Gastroesophageal sphincter (tissue), 4 donors: Measurements from ENCODE around the gene BLOC1S4. TPM values are rescaled to one million over a fixed set of nuclear protein-coding genes. Genes with fewer than 3 reads are reported as not detected.

Source experiments
- ATAC-seq: fragments of 150-250 bp; one replicate; pipeline ENCODE4 v1.9.1; 2016; ENCODE audit warnings: mild to moderate bottlenecking, moderate library complexity
- H3K27ac ChIP-seq, 4 donors: fragments of 200-600 bp; sonication (generic) in 3 of 4; 1 replicate in 3 of 4; 2 replicates in 1 of 4; pipeline ENCODE4 v1.5.1; 2016 to 2019
- H3K27me3 ChIP-seq: fragments of 200-600 bp; sonication (generic); one replicate; pipeline ENCODE4 v1.5.1; 2019
- H3K36me3 ChIP-seq, 2 donors: fragments of 200-600 bp; sonication (generic); one replicate each; pipeline ENCODE4 v1.5.1; 2019; ENCODE audit warnings: control low read depth in 1 of 2
- H3K4me1 ChIP-seq, 3 donors: fragments of 200-600 bp; sonication (generic); 1 replicate in 2 of 3; 2 replicates in 1 of 3; pipeline ENCODE4 v1.5.1; 2016 to 2019; ENCODE audit warnings: control low read depth in 2 of 3
- H3K4me3 ChIP-seq, 2 donors: fragments of 200-600 bp; sonication (generic); one replicate each; pipeline ENCODE4 v1.5.1; 2019; ENCODE audit warnings: mild to moderate bottlenecking in 1 of 2, moderate library complexity in 1 of 2
- H3K9me3 ChIP-seq, 3 donors: fragments of 200-600 bp; sonication (generic); one replicate each; pipeline ENCODE4 v1.5.1; 2017 to 2019; ENCODE audit warnings: control low read depth in 2 of 3
- CTCF ChIP-seq, 4 experiments: fragments of 200-600 bp in 2 of 4; fragments of 450-650 bp in 2 of 4; sonication (generic) in 1 of 4; IDR thresholded peaks; one replicate each; pipeline ENCODE4 v1.5.1; 2017 to 2019; ENCODE audit warnings: antibody characterized with exemption in 4 of 4, mild to moderate bottlenecking in 2 of 4, moderate library complexity in 2 of 4
- EP300 ChIP-seq: sonication (generic); formaldehyde crosslinking; IDR thresholded peaks from one replicate; pipeline ENCODE4 v1.6.1; 2017; ENCODE audit warnings: antibody characterized with exemption, mild to moderate bottlenecking
- POLR2A ChIP-seq, 2 donors: fragments of 450-650 bp; IDR thresholded peaks; one replicate each; pipeline ENCODE4 v1.6.1; 2017; ENCODE audit warnings: antibody characterized with exemption in 2 of 2, mild to moderate bottlenecking in 2 of 2, moderate library complexity in 1 of 2
- POLR2AphosphoS5 ChIP-seq: sonication (generic); formaldehyde crosslinking; IDR thresholded peaks from one replicate; pipeline ENCODE4 v1.6.1; 2017; ENCODE audit warnings: antibody characterized with exemption
- WGBS, 2 donors: methylation state at CpG; one replicate each; pipeline ENCODE4 v1.1.5; 2018; ENCODE audit warnings: low coverage in 1 of 2; 5-methylcytosine and 5-hydroxymethylcytosine counted together
- total RNA-seq, 4 donors: library from RNA; depleted of rRNA; stranded (reverse); fragments of >200 nt; gene quantifications; one replicate each; pipeline ENCODE4 v1.1.0, GENCODE V29; 2016

The BLOC1S4 gene
- total RNA-seq, 4 donors from 2014 or later = 10.1 to 20.7 (median 18.7) TPM

- peaks cover 0 to 5% (median 0%) of the 10 kb centered on the region in 3 donors for H3K9me3 ChIP-seq
- no peak overlapping the region for H3K27ac ChIP-seq
- no peak for ATAC-seq
- peaks cover 0 to 25% (median 18%) of the 10 kb centered on the region in 3 donors for H3K4me1 ChIP-seq
- no peak overlapping the region for H3K4me3 ChIP-seq
- WGBS, 2 donors = 59 to 65% methylated on average over 5 of the region's 10 CpGs
- H3K36me3 ChIP-seq = peaks cover 0 to 16% of the 10 kb centered on the region in 2 donors
- TF ChIP-seq POLR2A (IDR thresholded peaks at IDR 0.05) = no peak
- TF ChIP-seq POLR2AphosphoS5 = no peak
- no peaks in the 10 kb centered on the region for H3K27me3 ChIP-seq
These were observed 35.5 kb upstream of the BLOC1S4 start for GRCh38 chr4:6680372-6681034.

- no CpG with 5 or more reads among the region's 9 CpGs for WGBS, 2 donors
- H3K36me3 ChIP-seq = peaks cover 0 to 9% of the 10 kb centered on the region in 2 donors
- ATAC-seq = no peak
These were observed 34.8 kb upstream of the BLOC1S4 start for GRCh38 chr4:6681191-6681590.

GRCh38 chr4:6682862-6683590, 32.9 kb upstream of the BLOC1S4 start:
- Histone ChIP-seq H3K36me3 (peaks cover 0 to 8% of the 10 kb centered on the region in 2 donors), H3K27me3 (no peaks in the 10 kb centered on the region), H3K9me3 (peaks cover 0 to 5% (median 0%) of the 10 kb centered on the region in 3 donors), H3K4me1 (peaks cover 0 to under 1% (median 0%) of the 10 kb centered on the region in 3 donors), H3K27ac (no peak overlapping the region), H3K4me3 (no peak overlapping the region)
- 82 to 85% methylated on average over 3 to 9 of the region's 11 CpGs for WGBS, 2 donors
- no peak for TF ChIP-seq POLR2AphosphoS5
- no peak for TF ChIP-seq EP300
- no peak for TF ChIP-seq POLR2A (IDR thresholded peaks at IDR 0.05)
- ATAC-seq = no peak

More at GRCh38 chr4:6681191-6681590, 34.8 kb upstream of the BLOC1S4 start:
- TF ChIP-seq POLR2A (IDR thresholded peaks at IDR 0.05) (no peak), POLR2AphosphoS5 (no peak), EP300 (no peak), CTCF (IDR thresholded peaks at IDR 0.05) (no peak)
- peaks cover 0 to 5% (median 0%) of the 10 kb centered on the region in 3 donors for H3K9me3 ChIP-seq
- H3K27me3 ChIP-seq = no peaks in the 10 kb centered on the region
- H3K27ac ChIP-seq = no peak overlapping the region
- H3K4me1 ChIP-seq = peaks cover 0 to 19% (median 12%) of the 10 kb centered on the region in 3 donors
- H3K4me3 ChIP-seq = no peak overlapping the region

GRCh38 chr4:6684656-6685055, 31.3 kb upstream of the BLOC1S4 start:
- H3K4me1 ChIP-seq = no peaks in the 10 kb centered on the region
- TF ChIP-seq CTCF (IDR thresholded peaks at IDR 0.05) (no peak), POLR2AphosphoS5 (no peak), EP300 (no peak), POLR2A (IDR thresholded peaks at IDR 0.05) (no peak)
- H3K9me3 ChIP-seq = peaks cover 0 to 5% (median 0%) of the 10 kb centered on the region in 3 donors
- ATAC-seq = no peak
- no peak overlapping the region for H3K4me3 ChIP-seq
- peaks cover 0 to 8% of the 10 kb centered on the region in 2 donors for H3K36me3 ChIP-seq
- no peak overlapping the region for H3K27ac ChIP-seq
- H3K27me3 ChIP-seq = no peaks in the 10 kb centered on the region
- 69% methylated on average over 3 of the region's 11 CpGs; no CpG with 5 or more reads in 1 of the 2 donors for WGBS, 2 donors

GRCh38 chr4:6686104-6686787, 29.7 kb upstream of the BLOC1S4 start:
- no peaks in the 10 kb centered on the region for H3K27me3 ChIP-seq
- no peaks in the 10 kb centered on the region for H3K4me1 ChIP-seq
- no peaks in the 10 kb centered on the region for H3K36me3 ChIP-seq
- ATAC-seq = no peak
- H3K27ac ChIP-seq = no peak overlapping the region
- TF ChIP-seq POLR2A (IDR thresholded peaks at IDR 0.05) (no peak), POLR2AphosphoS5 (no peak), CTCF (IDR thresholded peaks at IDR 0.05) (no peak), EP300 (no peak)
- 86% methylated on average over 1 of the region's 4 CpGs; no CpG with 5 or more reads in 1 of the 2 donors for WGBS, 2 donors
- H3K9me3 ChIP-seq = no peaks in the 10 kb centered on the region
- no peak overlapping the region for H3K4me3 ChIP-seq
